Upper lobe of left lung (tissue), 6 donors: ENCODE results near the gene CRY1. TPM values are rescaled to one million over a fixed set of nuclear protein-coding genes. Genes with fewer than 3 reads are reported as not detected.
"Not testable (repeated sequence)": the region's sequence is repeated elsewhere in the genome, so short reads cannot be mapped to it uniquely, and the experiment has no call there.

Experiments used
- ATAC-seq, 2 donors: fragments of 200-7000 bp; cut with Tn5 transposase; one replicate each; pipeline ENCODE4 v1.9.1; 2022; ENCODE audit warnings: mild to moderate bottlenecking in 2 of 2, moderate library complexity in 2 of 2; ENCODE audit not compliant: low FRiP score in 2 of 2
- DNase-seq, 2 donors: peaks; one replicate each; pipeline ENCODE4 v3.0.0-alpha.2; 2019 to 2020
- H3K27ac ChIP-seq, 4 donors: fragments of 200-600 bp; sonication (generic); one replicate each; pipeline ENCODE4 v1.5.1; 2016 to 2019
- H3K27me3 ChIP-seq, 4 donors: fragments of 200-600 bp; sonication (generic); one replicate each; pipeline ENCODE4 v1.5.1; 2017 to 2019
- H3K36me3 ChIP-seq, 4 donors: fragments of 200-600 bp; sonication (generic); one replicate each; pipeline ENCODE4 v1.5.1; 2016 to 2019
- H3K4me1 ChIP-seq, 4 donors: fragments of 200-600 bp; sonication (generic); one replicate each; pipeline ENCODE4 v1.5.1; 2018 to 2019
- H3K4me3 ChIP-seq, 4 donors: fragments of 200-600 bp; sonication (generic); one replicate each; pipeline ENCODE4 v1.5.1; 2017 to 2019; ENCODE audit warnings: mild to moderate bottlenecking in 2 of 4, moderate library complexity in 1 of 4
- H3K9me3 ChIP-seq, 4 donors: fragments of 200-600 bp; sonication (generic); one replicate each; pipeline ENCODE4 v1.5.1; 2018 to 2019
- CTCF ChIP-seq, 6 experiments: fragments of 450-650 bp in 4 of 6; fragments of 200-600 bp in 2 of 6; sonication (generic) in 2 of 6; IDR thresholded peaks; one replicate each; pipeline ENCODE4 v1.5.1; 2016 to 2019; ENCODE audit warnings: antibody characterized with exemption in 6 of 6
- EP300 ChIP-seq, 4 donors: sonication (generic); formaldehyde crosslinking; IDR thresholded peaks; one replicate each; pipeline ENCODE4 v1.5.1; 2017; ENCODE audit warnings: antibody characterized with exemption in 4 of 4, control low read depth in 2 of 4
- POLR2A ChIP-seq, 4 donors: fragments of 450-650 bp; IDR thresholded peaks; one replicate each; pipeline ENCODE4 v1.5.1; 2016 to 2017; ENCODE audit warnings: antibody characterized with exemption in 4 of 4, mild to moderate bottlenecking in 2 of 4
- POLR2AphosphoS5 ChIP-seq, 2 donors: sonication (generic); formaldehyde crosslinking; IDR thresholded peaks; one replicate each; pipeline ENCODE4 v1.5.1; 2017; ENCODE audit warnings: antibody characterized with exemption in 2 of 2
- WGBS, 2 donors: methylation state at CpG; one replicate each; pipeline ENCODE4 v1.1.5; 2017 to 2018; 5-methylcytosine and 5-hydroxymethylcytosine counted together
- total RNA-seq, 6 donors: library from RNA; depleted of rRNA in 4 of 6; stranded (reverse); fragments of >200 nt in 4 of 6; gene quantifications; one replicate each; pipeline versions ENCODE4 v1.1.0 to v1.2.1, GENCODE V29; 2016 to 2021
- donor health status: DM: no; HTN: no; CAD: no; lungs with moderate emphysema.
- donor health status: DM: no; HTN: yes; CAD: no; lungs with severe emphysema.

Gene CRY1
- total RNA-seq, 6 donors from 2014 or later: 16.6 to 56.6 (median 42.0) TPM

DNA sequence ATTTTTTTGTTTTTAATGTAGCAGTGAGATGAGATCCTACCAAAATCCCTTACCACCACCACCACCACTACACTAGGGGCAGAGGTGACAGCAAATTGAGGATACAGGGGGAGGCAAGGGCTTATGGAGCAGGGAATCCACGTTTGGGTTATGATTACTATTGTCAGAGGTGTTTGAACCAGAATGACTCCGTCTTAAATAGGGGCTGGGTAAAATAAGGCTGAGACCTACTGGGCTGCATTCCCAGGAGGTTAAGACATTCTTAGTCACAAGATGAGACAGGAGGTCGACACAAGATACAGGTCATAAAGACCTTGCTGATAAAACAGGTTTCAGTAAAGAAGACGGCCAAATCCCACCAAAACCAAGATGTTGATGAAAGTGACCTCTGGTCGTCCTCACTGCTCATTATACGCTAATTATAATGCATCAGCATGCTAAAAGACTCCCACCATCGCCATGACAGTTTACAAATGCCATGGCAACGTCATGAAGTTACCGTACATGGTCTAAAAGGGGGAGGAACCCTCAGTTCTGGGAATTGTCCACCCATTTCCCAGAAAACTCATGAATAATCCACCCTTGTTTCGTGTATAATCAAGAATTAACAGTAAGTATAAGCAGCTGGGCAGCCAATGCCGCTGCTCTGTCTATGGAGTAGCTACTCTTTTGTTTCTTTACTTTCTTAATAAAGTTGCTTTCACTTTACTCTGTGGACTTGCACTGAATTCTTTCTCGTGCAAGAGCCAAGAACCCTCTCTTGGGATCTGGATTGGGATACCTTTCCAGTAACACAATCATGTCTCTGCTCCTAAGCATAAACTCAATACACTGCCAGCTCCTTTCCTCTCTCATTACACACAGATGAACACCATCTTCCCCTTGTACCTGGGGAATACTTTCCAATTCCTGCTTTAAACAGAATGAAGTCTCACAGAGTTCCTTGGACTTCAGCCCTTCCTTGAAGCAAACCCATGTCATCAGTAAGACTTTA is 16.7 kb upstream of the CRY1 start:
- ATAC-seq (peak in 1 of 2 donors; percentile 47), DNase-seq (no peak)
- no peak for TF ChIP-seq POLR2A (IDR thresholded peaks at IDR 0.05)
- no peaks in the 10 kb centered on the region for H3K27me3 ChIP-seq
- no peak overlapping the region for H3K4me3 ChIP-seq
- no peaks in the 10 kb centered on the region for H3K4me1 ChIP-seq
- H3K27ac ChIP-seq: no peak overlapping the region
- no peaks in the 10 kb centered on the region for H3K36me3 ChIP-seq
- H3K9me3 ChIP-seq: no peaks in the 10 kb centered on the region
- 79 to 81% methylated on average over 12 of the region's 12 CpGs for WGBS, 2 donors

GRCh38 chr12:107108995-107109508 is 15.7 kb upstream of the CRY1 start:
- H3K4me3 ChIP-seq: no peak overlapping the region
- no peak for DNase-seq
- H3K9me3 ChIP-seq: no peaks in the 10 kb centered on the region
- no peak overlapping the region for H3K27ac ChIP-seq
- no peaks in the 10 kb centered on the region for H3K27me3 ChIP-seq
- ATAC-seq: no peak
- H3K4me1 ChIP-seq: no peaks in the 10 kb centered on the region
- no peaks in the 10 kb centered on the region for H3K36me3 ChIP-seq
- TF ChIP-seq EP300 (IDR thresholded peaks at IDR 0.05): no peak
- TF ChIP-seq POLR2A (IDR thresholded peaks at IDR 0.05): no peak
- no peak for TF ChIP-seq POLR2AphosphoS5 (IDR thresholded peaks at IDR 0.05)
- no peak for TF ChIP-seq CTCF (IDR thresholded peaks at IDR 0.05)
- WGBS, 2 donors: 80 to 87% methylated on average over 8 of the region's 8 CpGs

- WGBS, 2 donors: 90 to 93% methylated on average over 1 of the region's 1 CpG
- not testable (repeated sequence) for ATAC-seq, H3K27me3 ChIP-seq
Measured at GRCh38 chr12:107108366-107108765, 15.0 kb upstream of the CRY1 start.

GRCh38 chr12:107107381-107107780 is 14.0 kb upstream of the CRY1 start:
- DNase-seq: no peak
- H3K27ac ChIP-seq: no peak overlapping the region
- H3K27me3 ChIP-seq: no peaks in the 10 kb centered on the region
- no peaks in the 10 kb centered on the region for H3K9me3 ChIP-seq
- H3K36me3 ChIP-seq: no peaks in the 10 kb centered on the region
- no peak for ATAC-seq
- H3K4me3 ChIP-seq: no peak overlapping the region
- TF ChIP-seq POLR2AphosphoS5 (IDR thresholded peaks at IDR 0.05) (no peak), EP300 (IDR thresholded peaks at IDR 0.05) (no peak), CTCF (IDR thresholded peaks at IDR 0.05) (no peak)
- 61 to 77% methylated on average over 4 of the region's 4 CpGs for WGBS, 2 donors
- no peaks in the 10 kb centered on the region for H3K4me1 ChIP-seq

More at GRCh38 chr12:107108366-107108765, 15.0 kb upstream of the CRY1 start:
- H3K4me1 ChIP-seq, DNase-seq, H3K4me3 ChIP-seq, H3K36me3 ChIP-seq, H3K9me3 ChIP-seq, H3K27ac ChIP-seq: not testable (repeated sequence)

DNA sequence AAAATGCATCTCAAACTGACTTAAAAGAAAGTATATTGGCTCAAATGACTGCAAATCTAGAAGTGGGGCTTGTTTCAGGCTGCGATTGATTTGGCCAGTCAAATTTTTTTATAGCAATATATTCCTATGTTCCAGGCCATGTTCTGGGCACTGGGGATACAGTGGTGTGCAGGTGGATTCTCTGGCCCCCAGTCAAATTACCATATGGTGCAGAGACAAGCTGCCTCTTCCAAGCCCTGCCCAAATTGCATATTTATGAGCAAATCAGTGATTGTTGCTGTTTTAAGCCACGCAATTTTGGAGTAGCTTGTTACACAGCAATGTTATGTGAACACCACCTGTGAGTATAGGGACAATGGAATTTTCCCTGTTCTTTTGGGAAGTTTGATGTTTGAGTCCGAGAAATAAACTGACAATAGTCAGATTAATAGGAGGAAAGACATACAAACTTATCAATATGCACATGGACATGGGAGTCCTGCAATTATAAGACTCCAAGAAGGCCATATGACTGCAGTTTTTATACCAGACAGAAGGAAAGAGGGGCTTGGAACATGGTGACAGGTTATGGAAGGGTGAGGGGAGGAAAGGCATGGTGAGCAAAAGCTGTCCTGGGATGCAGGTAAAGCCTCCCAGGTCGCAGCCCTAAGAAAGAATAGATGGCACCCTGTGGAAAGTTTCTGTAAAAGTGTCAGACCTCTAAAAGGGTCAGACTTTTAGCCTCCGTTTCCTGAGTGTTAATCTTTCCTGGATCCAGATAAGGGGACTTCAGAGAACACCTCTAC is 13.1 kb upstream of the CRY1 start:
- Histone ChIP-seq H3K27me3 (no peaks in the 10 kb centered on the region), H3K36me3 (no peaks in the 10 kb centered on the region), H3K27ac (no peak overlapping the region), H3K4me3 (no peak overlapping the region), H3K9me3 (no peaks in the 10 kb centered on the region), H3K4me1 (no peaks in the 10 kb centered on the region)
- DNase-seq (no peak), ATAC-seq (no peak)
- no peak for TF ChIP-seq POLR2AphosphoS5 (IDR thresholded peaks at IDR 0.05)
- no peak for TF ChIP-seq EP300 (IDR thresholded peaks at IDR 0.05)
- no peak for TF ChIP-seq POLR2A (IDR thresholded peaks at IDR 0.05)
- no peak for TF ChIP-seq CTCF (IDR thresholded peaks at IDR 0.05)
- WGBS, 2 donors: 69 to 74% methylated on average over 5 of the region's 5 CpGs
